ENCODE measurements around the gene UBALD1. TPM values are rescaled to one million over a fixed set of nuclear protein-coding genes. Genes with fewer than 3 reads are reported as not detected.

The UBALD1 gene
- total and polyA plus RNA-seq, 2 donors (not counting 1 experiment from before 2014, with no cell fraction given) = 25.6 to 31.7 TPM

GRCh38 chr16:4654011-4654963 lies 39.6 kb upstream of the UBALD1 start:
- Histone ChIP-seq H2AFZ (ENCODE audit: insufficient read depth, low read depth, low read length, poor library complexity, severe bottlenecking) (no peak overlapping the region), H3K27ac (ENCODE audit: low read length in 2 of 2) (no peak overlapping the region), H3K9ac (ENCODE audit: low read length) (no peak overlapping the region), H3K79me2 (ENCODE audit: control insufficient read depth, insufficient read depth, low read length) (peaks cover 23% of the 10 kb centered on the region), H3K36me3 (replicated peaks in 1 of 2; ENCODE audit: control extremely low read depth in 1 of 2, control insufficient read depth in 1 of 2, extremely low read depth in 1 of 2, insufficient read depth in 2 of 2, low read length in 1 of 2) (peaks cover 0 to 55% of the 10 kb centered on the region in 2 experiments), H3K4me3 (ENCODE audit: control extremely low read depth in 1 of 5, extremely low read depth in 1 of 5, insufficient read depth in 1 of 5, low read depth in 2 of 5, low read length in 4 of 5) (no peak overlapping the region), H4K20me1 (ENCODE audit: control insufficient read depth, insufficient read depth, low read length, poor library complexity, severe bottlenecking) (peaks cover 49% of the 10 kb centered on the region), H3K4me1 (ENCODE audit: control insufficient read depth in 2 of 2, insufficient read depth in 2 of 2, low read length in 2 of 2) (peaks cover 0 to 20% of the 10 kb centered on the region in 2 donors), H3K27me3 (replicated peaks in 1 of 4; ENCODE audit: control extremely low read depth in 1 of 4, control insufficient read depth in 3 of 4, insufficient read depth in 4 of 4, low read length in 3 of 4) (no peaks in the 10 kb centered on the region), H3K9me3 (ENCODE audit: control extremely low read depth in 1 of 3, control insufficient read depth in 2 of 3, insufficient read depth in 1 of 3, low read length in 2 of 3) (peaks cover 0 to 4% (median 0%) of the 10 kb centered on the region in 3 donors), H3K4me2 (replicated peaks; ENCODE audit: low read depth, low read length, poor library complexity, severe bottlenecking) (no peak overlapping the region)
- H3K27ac Mint-ChIP-seq = no peak overlapping the region
- ChIA-PET CTCF (no interaction called here), POLR2A (no interaction called here)
- no peak for ATAC-seq (ENCODE audit: low read depth)
- 97% methylated on average over 14 of the region's 16 CpGs for WGBS (ENCODE audit: insufficient coverage)
- no peak overlapping the region for H3K4me3 Mint-ChIP-seq
- no peaks in the 10 kb centered on the region for H3K27me3 Mint-ChIP-seq
- no peak for TF ChIP-seq CTCF (IDR thresholded peaks at IDR 0.05)
- TF ChIP-seq EZH2 (IDR thresholded peaks at IDR 0.05; ENCODE audit: borderline replicate concordance, insufficient read depth, low read depth, low read length, poor library complexity, severe bottlenecking) = no peak
- no peak for DNase-seq
- intact Hi-C loops (cut with micrococcal nuclease) = no loop called here
- H3K9me3 Mint-ChIP-seq (ENCODE audit: insufficient read depth) = no peaks in the 10 kb centered on the region
- H3K4me1 Mint-ChIP-seq = peaks cover 21% of the 10 kb centered on the region

- POLR2A ChIA-PET = no interaction called here
- Mint-ChIP-seq H3K27me3 (no peaks in the 10 kb centered on the region), H3K4me1 (peaks cover 23% of the 10 kb centered on the region), H3K4me3 (no peak overlapping the region), H3K27ac (no peak overlapping the region), H3K9me3 (ENCODE audit: insufficient read depth) (no peaks in the 10 kb centered on the region)
- peaks cover 0 to 4% (median 0%) of the 10 kb centered on the region in 3 donors for H3K9me3 ChIP-seq (ENCODE audit: control extremely low read depth in 1 of 3, control insufficient read depth in 2 of 3, insufficient read depth in 1 of 3, low read length in 2 of 3)
- no peaks in the 10 kb centered on the region for H3K27me3 ChIP-seq (replicated peaks in 1 of 4; ENCODE audit: control extremely low read depth in 1 of 4, control insufficient read depth in 3 of 4, insufficient read depth in 4 of 4, low read length in 3 of 4)
- peaks cover 66% of the 10 kb centered on the region for H4K20me1 ChIP-seq (ENCODE audit: control insufficient read depth, insufficient read depth, low read length, poor library complexity, severe bottlenecking)
- H3K36me3 ChIP-seq (replicated peaks in 1 of 2; ENCODE audit: control extremely low read depth in 1 of 2, control insufficient read depth in 1 of 2, extremely low read depth in 1 of 2, insufficient read depth in 2 of 2, low read length in 1 of 2) = peaks cover 0 to 46% of the 10 kb centered on the region in 2 experiments
- ATAC-seq (ENCODE audit: low read depth) (no peak), DNase-seq (no peak)
- no peak overlapping the region for H3K4me2 ChIP-seq (replicated peaks; ENCODE audit: low read depth, low read length, poor library complexity, severe bottlenecking)
- 98% methylated on average over 18 of the region's 25 CpGs for WGBS (ENCODE audit: insufficient coverage)
- no peak overlapping the region for H3K4me3 ChIP-seq (ENCODE audit: control extremely low read depth in 1 of 5, extremely low read depth in 1 of 5, insufficient read depth in 1 of 5, low read depth in 2 of 5, low read length in 4 of 5)
- H3K4me1 ChIP-seq (ENCODE audit: control insufficient read depth in 2 of 2, insufficient read depth in 2 of 2, low read length in 2 of 2) = peaks cover 0 to 20% of the 10 kb centered on the region in 2 donors
- TF ChIP-seq EZH2 (IDR thresholded peaks at IDR 0.05; ENCODE audit: borderline replicate concordance, insufficient read depth, low read depth, low read length, poor library complexity, severe bottlenecking) = no peak
- TF ChIP-seq CTCF (IDR thresholded peaks at IDR 0.05) = no peak
- CTCF ChIA-PET = no interaction called here
- intact Hi-C loops (cut with micrococcal nuclease) = no loop called here
- no peak overlapping the region for H3K9ac ChIP-seq (ENCODE audit: low read length)
- peaks cover 36% of the 10 kb centered on the region for H3K79me2 ChIP-seq (ENCODE audit: control insufficient read depth, insufficient read depth, low read length)
- H3K27ac ChIP-seq (ENCODE audit: low read length in 2 of 2) = no peak overlapping the region
- no peak overlapping the region for H2AFZ ChIP-seq (ENCODE audit: insufficient read depth, low read depth, low read length, poor library complexity, severe bottlenecking)
Measured at GRCh38 chr16:4652561-4652960, 37.9 kb upstream of the UBALD1 start.
